ENCODE data around the gene LRRC4C. TPM values are rescaled to one million over a fixed set of nuclear protein-coding genes. Genes with fewer than 3 reads are reported as not detected.

LRRC4C gene
- total and polyA plus RNA-seq, 4 donors: 0.10 to 0.93 (median 0.30) TPM

DNA sequence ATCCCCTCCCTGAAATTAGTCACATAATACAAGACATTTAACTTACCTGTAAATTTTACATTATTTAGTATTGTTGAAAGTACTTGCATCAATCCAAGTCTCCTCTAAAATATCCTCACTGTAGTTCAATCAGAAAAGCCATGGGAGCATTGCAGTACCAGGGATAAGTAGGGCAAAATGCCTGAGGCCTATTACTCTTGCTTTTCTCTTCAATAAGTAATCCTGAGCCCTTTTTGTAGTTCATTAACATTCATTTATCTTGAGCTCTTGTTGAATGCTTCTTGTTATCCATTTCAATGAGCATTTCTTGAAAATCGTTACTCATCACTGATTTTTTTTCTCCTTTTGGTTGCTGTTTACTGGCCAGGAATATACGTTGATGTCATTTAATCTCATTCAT is 414.7 kb downstream of the LRRC4C start:
- H3K9me3 ChIP-seq (ENCODE audit: control insufficient read depth in 4 of 4, low read length in 3 of 4): no peaks in the 10 kb centered on the region
- 73% methylated on average over 2 of the region's 2 CpGs for WGBS
- H3K27me3 ChIP-seq (ENCODE audit: control insufficient read depth in 4 of 4, insufficient read depth in 4 of 4, low read length in 3 of 4): no peaks in the 10 kb centered on the region
- no peak for DNase-seq (ENCODE audit: low spot score)
- no peak overlapping the region for H3K4me3 ChIP-seq (ENCODE audit: low read depth in 1 of 3, low read length in 3 of 3)
- H3K36me3 ChIP-seq (ENCODE audit: control insufficient read depth in 4 of 4, insufficient read depth in 3 of 4, low read depth in 1 of 4, low read length in 3 of 4): no peaks in the 10 kb centered on the region
- TF ChIP-seq GABPA (IDR thresholded peaks at IDR 0.05 in 1 of 2, conservative IDR thresholded peaks at IDR 0.05 in 1 of 2) (no peak), HNF4G (IDR thresholded peaks at IDR 0.05) (no peak)
- no peak overlapping the region for H3K9ac ChIP-seq (ENCODE audit: low read depth in 1 of 2, low read length in 2 of 2)
- no peak overlapping the region for H3K27ac ChIP-seq (ENCODE audit: low read depth in 1 of 2, low read length in 2 of 2)
- no peaks in the 10 kb centered on the region for H3K4me1 ChIP-seq (ENCODE audit: control insufficient read depth in 4 of 4, insufficient read depth in 4 of 4, low read length in 3 of 4)

DNA sequence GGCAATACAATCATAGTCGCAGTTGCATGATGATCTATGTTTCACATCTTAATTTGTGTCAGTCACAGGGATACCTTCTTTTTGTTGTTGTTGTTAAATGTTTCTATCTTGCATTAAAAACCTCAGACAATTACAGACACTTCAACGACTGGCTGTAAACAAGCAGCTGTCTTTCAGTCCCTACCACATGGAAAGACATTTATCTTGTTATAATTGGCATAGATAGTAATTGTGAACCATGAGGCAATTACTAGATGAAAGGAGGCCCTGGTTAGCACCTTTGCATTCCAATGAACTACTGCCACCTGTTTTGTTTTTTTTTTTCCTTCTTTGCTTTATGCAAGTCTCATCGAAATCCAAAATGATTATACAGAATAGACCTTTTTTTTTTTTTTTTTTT is 416.8 kb downstream of the LRRC4C start:
- no peaks in the 10 kb centered on the region for H3K4me1 ChIP-seq (ENCODE audit: control insufficient read depth in 4 of 4, insufficient read depth in 4 of 4, low read length in 3 of 4)
- no peak overlapping the region for H3K9ac ChIP-seq (ENCODE audit: low read depth in 1 of 2, low read length in 2 of 2)
- no peaks in the 10 kb centered on the region for H3K27me3 ChIP-seq (ENCODE audit: control insufficient read depth in 4 of 4, insufficient read depth in 4 of 4, low read length in 3 of 4)
- no peak for DNase-seq (ENCODE audit: low spot score)
- no peaks in the 10 kb centered on the region for H3K9me3 ChIP-seq (ENCODE audit: control insufficient read depth in 4 of 4, low read length in 3 of 4)
- TF ChIP-seq EGR1 (IDR thresholded peaks at IDR 0.05; ENCODE audit: low read depth in 2 of 2): no peak
- TF ChIP-seq, protein P1, sequence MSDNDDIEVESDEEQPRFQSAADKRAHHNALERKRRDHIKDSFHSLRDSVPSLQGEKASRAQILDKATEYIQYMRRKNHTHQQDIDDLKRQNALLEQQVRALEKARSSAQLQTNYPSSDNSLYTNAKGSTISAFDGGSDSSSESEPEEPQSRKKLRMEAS (IDR thresholded peaks at IDR 0.05): no peak
- H3K4me3 ChIP-seq (ENCODE audit: low read depth in 1 of 3, low read length in 3 of 3): no peak overlapping the region
- H3K36me3 ChIP-seq (ENCODE audit: control insufficient read depth in 4 of 4, insufficient read depth in 3 of 4, low read depth in 1 of 4, low read length in 3 of 4): no peaks in the 10 kb centered on the region
- no peak overlapping the region for H3K27ac ChIP-seq (ENCODE audit: low read depth in 1 of 2, low read length in 2 of 2)
- WGBS: 67% methylated on average over 3 of the region's 3 CpGs

DNA sequence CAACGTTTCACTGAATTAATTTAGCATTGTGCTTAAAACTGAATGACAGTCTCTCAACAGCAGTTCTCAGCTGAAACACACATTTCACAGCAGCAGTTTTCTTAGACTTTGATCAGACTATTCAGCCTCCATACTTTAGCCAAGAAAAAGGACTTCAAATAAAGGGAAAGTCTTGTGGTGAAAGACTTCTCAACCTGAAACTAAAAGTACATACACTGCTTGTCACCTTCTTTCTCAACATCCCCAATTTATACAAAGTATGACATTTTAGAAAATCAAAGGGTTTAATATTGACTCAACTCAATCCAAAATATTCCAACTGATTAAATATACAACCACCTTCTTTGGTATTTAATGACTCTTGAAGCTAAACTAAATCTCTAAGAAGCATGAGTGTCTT is 419.0 kb downstream of the LRRC4C start:
- DNase-seq (ENCODE audit: low spot score): no peak
- Histone ChIP-seq H3K27me3 (ENCODE audit: control insufficient read depth in 4 of 4, insufficient read depth in 4 of 4, low read length in 3 of 4) (no peaks in the 10 kb centered on the region), H3K4me1 (ENCODE audit: control insufficient read depth in 4 of 4, insufficient read depth in 4 of 4, low read length in 3 of 4) (no peaks in the 10 kb centered on the region), H3K27ac (ENCODE audit: low read depth in 1 of 2, low read length in 2 of 2) (no peak overlapping the region), H3K4me3 (ENCODE audit: low read depth in 1 of 3, low read length in 3 of 3) (no peak overlapping the region), H3K9me3 (ENCODE audit: control insufficient read depth in 4 of 4, low read length in 3 of 4) (no peaks in the 10 kb centered on the region), H3K9ac (ENCODE audit: low read depth in 1 of 2, low read length in 2 of 2) (no peak overlapping the region), H3K36me3 (ENCODE audit: control insufficient read depth in 4 of 4, insufficient read depth in 3 of 4, low read depth in 1 of 4, low read length in 3 of 4) (no peaks in the 10 kb centered on the region)
- TF ChIP-seq SP1 (IDR thresholded peaks at IDR 0.05): no peak
- TF ChIP-seq EGR1 (IDR thresholded peaks at IDR 0.05; ENCODE audit: low read depth in 2 of 2): no peak
- no peak for TF ChIP-seq HNF4G (IDR thresholded peaks at IDR 0.05)
- TF ChIP-seq RXRA (IDR thresholded peaks at IDR 0.05): no peak
- TF ChIP-seq FOXA2 (IDR thresholded peaks at IDR 0.05): no peak
- 79% methylated on average over 1 of the region's 1 CpG for WGBS

DNA sequence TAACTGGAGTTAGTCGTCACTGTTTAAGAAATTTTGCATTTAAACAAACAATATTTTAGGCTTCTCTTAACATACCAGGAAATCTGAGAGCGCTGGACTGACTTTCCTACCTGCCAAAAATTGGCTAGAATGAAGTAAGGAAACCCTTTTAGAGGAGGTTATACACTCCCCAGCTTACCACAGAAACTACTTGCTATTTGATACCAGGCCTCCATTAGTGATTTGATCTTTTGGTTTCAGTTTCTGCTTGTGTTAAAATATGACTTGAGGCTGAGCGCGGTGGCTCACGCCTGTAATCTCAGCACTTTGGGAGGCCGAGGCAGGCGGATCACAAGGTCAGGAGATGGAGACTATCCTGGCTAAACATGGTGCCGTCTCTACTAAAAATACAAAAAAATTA is 419.9 kb downstream of the LRRC4C start:
- Histone ChIP-seq H3K4me3 (ENCODE audit: low read depth in 1 of 3, low read length in 3 of 3) (no peak overlapping the region), H3K4me1 (ENCODE audit: control insufficient read depth in 4 of 4, insufficient read depth in 4 of 4, low read length in 3 of 4) (no peaks in the 10 kb centered on the region), H3K27me3 (ENCODE audit: control insufficient read depth in 4 of 4, insufficient read depth in 4 of 4, low read length in 3 of 4) (no peaks in the 10 kb centered on the region), H3K27ac (ENCODE audit: low read depth in 1 of 2, low read length in 2 of 2) (no peak overlapping the region), H3K9me3 (ENCODE audit: control insufficient read depth in 4 of 4, low read length in 3 of 4) (no peaks in the 10 kb centered on the region), H3K9ac (ENCODE audit: low read depth in 1 of 2, low read length in 2 of 2) (no peak overlapping the region), H3K36me3 (ENCODE audit: control insufficient read depth in 4 of 4, insufficient read depth in 3 of 4, low read depth in 1 of 4, low read length in 3 of 4) (no peaks in the 10 kb centered on the region)
- TF ChIP-seq RAD21 (IDR thresholded peaks at IDR 0.05) (no peak), FOXA1 (IDR thresholded peaks at IDR 0.05) (no peak), NR2F2 (IDR thresholded peaks at IDR 0.05) (no peak), GABPA (IDR thresholded peaks at IDR 0.05 in 1 of 2, conservative IDR thresholded peaks at IDR 0.05 in 1 of 2) (no peak), RXRA (IDR thresholded peaks at IDR 0.05) (no peak), HNF4G (IDR thresholded peaks at IDR 0.05) (no peak), HNF4A (conservative IDR thresholded peaks at IDR 0.05) (no peak), JUND (IDR thresholded peaks at IDR 0.05) (no peak), FOXA2 (IDR thresholded peaks at IDR 0.05) (no peak)
- TF ChIP-seq, protein P2, sequence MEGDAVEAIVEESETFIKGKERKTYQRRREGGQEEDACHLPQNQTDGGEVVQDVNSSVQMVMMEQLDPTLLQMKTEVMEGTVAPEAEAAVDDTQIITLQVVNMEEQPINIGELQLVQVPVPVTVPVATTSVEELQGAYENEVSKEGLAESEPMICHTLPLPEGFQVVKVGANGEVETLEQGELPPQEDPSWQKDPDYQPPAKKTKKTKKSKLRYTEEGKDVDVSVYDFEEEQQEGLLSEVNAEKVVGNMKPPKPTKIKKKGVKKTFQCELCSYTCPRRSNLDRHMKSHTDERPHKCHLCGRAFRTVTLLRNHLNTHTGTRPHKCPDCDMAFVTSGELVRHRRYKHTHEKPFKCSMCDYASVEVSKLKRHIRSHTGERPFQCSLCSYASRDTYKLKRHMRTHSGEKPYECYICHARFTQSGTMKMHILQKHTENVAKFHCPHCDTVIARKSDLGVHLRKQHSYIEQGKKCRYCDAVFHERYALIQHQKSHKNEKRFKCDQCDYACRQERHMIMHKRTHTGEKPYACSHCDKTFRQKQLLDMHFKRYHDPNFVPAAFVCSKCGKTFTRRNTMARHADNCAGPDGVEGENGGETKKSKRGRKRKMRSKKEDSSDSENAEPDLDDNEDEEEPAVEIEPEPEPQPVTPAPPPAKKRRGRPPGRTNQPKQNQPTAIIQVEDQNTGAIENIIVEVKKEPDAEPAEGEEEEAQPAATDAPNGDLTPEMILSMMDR (IDR thresholded peaks at IDR 0.05; ENCODE audit: low read depth, low read length, missing input control): no peak
- TF ChIP-seq, protein P1 (IDR thresholded peaks at IDR 0.05): no peak
- DNase-seq (ENCODE audit: low spot score): no peak
- 86% methylated on average over 8 of the region's 8 CpGs for WGBS

All from liver (tissue), 9 donors.